ENCODE measurements around the gene SSMEM1. TPM values are rescaled to one million over a fixed set of nuclear protein-coding genes. Genes with fewer than 3 reads are reported as not detected.

SSMEM1 gene
- total and polyA plus RNA-seq, 12 donors, result 0.06 to 0.13 TPM; not detected in 10

GRCh38 chr7:130174237-130174959, 33.3 kb upstream of the SSMEM1 start:
- TF ChIP-seq CTCF (IDR thresholded peaks at IDR 0.05), result no peak
- no peak for TF ChIP-seq POLR2A (IDR thresholded peaks at IDR 0.05)
- no peaks in the 10 kb centered on the region for H3K9me3 ChIP-seq (replicated peaks in 1 of 3)

GRCh38 chr7:130178251-130178650, 29.4 kb upstream of the SSMEM1 start:
- H3K4me1 ChIP-seq (replicated peaks in 1 of 2), result no peaks in the 10 kb centered on the region
- intact Hi-C loops (cut with DNase I), result no loop called here
- H3K27ac ChIP-seq, result peak overlapping the region in 1 of 5 donors; percentile 5
- no peak for DNase-seq
- 90 to 91% (median 91%) methylated on average over 4 of the region's 4 CpGs for WGBS, 4 donors
- H3K36me3 ChIP-seq (replicated peaks in 1 of 2), result peaks cover 0 to 35% of the 10 kb centered on the region in 2 donors
- no peak overlapping the region for H3K4me3 ChIP-seq
- H3K27me3 ChIP-seq, result no peaks in the 10 kb centered on the region
- no peaks in the 10 kb centered on the region for H3K9me3 ChIP-seq (replicated peaks in 1 of 3)
- TF ChIP-seq CTCF (IDR thresholded peaks at IDR 0.05) (no peak), POLR2A (IDR thresholded peaks at IDR 0.05) (no peak)

More at GRCh38 chr7:130174237-130174959, 33.3 kb upstream of the SSMEM1 start:
- Histone ChIP-seq H3K4me1 (replicated peaks in 1 of 2) (no peaks in the 10 kb centered on the region), H3K27ac (no peak overlapping the region), H3K27me3 (no peaks in the 10 kb centered on the region), H3K4me3 (no peak overlapping the region), H3K36me3 (replicated peaks in 1 of 2) (peaks cover 0 to 26% of the 10 kb centered on the region in 2 donors)
- intact Hi-C loops (cut with DNase I), result no loop called here
- 95 to 98% (median 96%) methylated on average over 4 of the region's 4 CpGs for WGBS, 4 donors
- no peak for DNase-seq

GRCh38 chr7:130179631-130180030, 28.0 kb upstream of the SSMEM1 start:
- intact Hi-C loops (cut with DNase I), result no loop called here

More at GRCh38 chr7:130179631-130180030, 28.0 kb upstream of the SSMEM1 start:
- no peak for DNase-seq
- no peaks in the 10 kb centered on the region for H3K4me1 ChIP-seq (replicated peaks in 1 of 2)
- 95 to 100% (median 97%) methylated on average over 2 of the region's 2 CpGs for WGBS, 4 donors
- TF ChIP-seq POLR2A (IDR thresholded peaks at IDR 0.05), result no peak
- TF ChIP-seq CTCF (IDR thresholded peaks at IDR 0.05), result no peak
- no peaks in the 10 kb centered on the region for H3K9me3 ChIP-seq (replicated peaks in 1 of 3)
- no peak overlapping the region for H3K27ac ChIP-seq
- H3K27me3 ChIP-seq, result no peaks in the 10 kb centered on the region
- no peak overlapping the region for H3K4me3 ChIP-seq
- H3K36me3 ChIP-seq (replicated peaks in 1 of 2), result peaks cover 0 to 48% of the 10 kb centered on the region in 2 donors
